HepG2 (cell line): ENCODE measurements around the gene DIPK1A. TPM values are rescaled to one million over a fixed set of nuclear protein-coding genes. Genes with fewer than 3 reads are reported as not detected.
A peak's percentile ranks its signal among the peaks of the same experiment; 100 is the strongest.

Experiments
- FOXA3 ChIP-seq: IDR thresholded peaks from 2 replicates; pipeline ENCODE4 v1.6.1; 2016; ENCODE audit warnings: missing genetic modification reagents, missing compliant biosample characterization
- HBP1 ChIP-seq: IDR thresholded peaks from 2 replicates; pipeline ENCODE4 v1.6.1; 2016; ENCODE audit warnings: low read depth, control low read depth
- KAT7 ChIP-seq: IDR thresholded peaks from 2 replicates; pipeline ENCODE4 v1.6.1; 2018; ENCODE audit warnings: borderline replicate concordance, missing compliant biosample characterization
- KLF9 ChIP-seq: IDR thresholded peaks from 2 replicates; pipeline ENCODE4 v1.6.1; 2016; ENCODE audit warnings: low read depth
- MXD4 ChIP-seq: IDR thresholded peaks from 2 replicates; pipeline ENCODE4 v1.6.1; 2016; ENCODE audit warnings: mild to moderate bottlenecking, missing biosample characterization, missing genetic modification reagents
- MYC ChIP-seq: sonication (generic); formaldehyde crosslinking; IDR thresholded peaks from 2 replicates; pipeline ENCODE4 v1.9.0; 2021; ENCODE audit warnings: missing genetic modification reagents, borderline replicate concordance
- NCOR1 ChIP-seq: fragments of 200-600 bp; sonication (generic); IDR thresholded peaks from 2 replicates; pipeline ENCODE4 v1.7.0; 2017; ENCODE audit warnings: antibody characterized with exemption, low read length, borderline replicate concordance
- SMC3 ChIP-seq: IDR thresholded peaks from 2 replicates; pipeline ENCODE4 v1.6.1; 2011; ENCODE audit warnings: low read length, improper control_type of control experiment
- STAT6 ChIP-seq: sonication (generic); formaldehyde crosslinking; IDR thresholded peaks from 2 replicates; pipeline ENCODE4 v1.4.0; 2020; ENCODE audit warnings: missing genetic modification reagents, mild to moderate bottlenecking, borderline replicate concordance
- ZNF142 ChIP-seq: sonication (generic); formaldehyde crosslinking; IDR thresholded peaks from 2 replicates; pipeline ENCODE4 v1.4.0; 2020; ENCODE audit warnings: missing genetic modification reagents
- ZNF33B ChIP-seq: sonication (generic); formaldehyde crosslinking; IDR thresholded peaks from 2 replicates; pipeline ENCODE4 v1.5.1; 2020; ENCODE audit warnings: mild to moderate bottlenecking, missing genetic modification reagents
- ZNF383 ChIP-seq: sonication (generic); formaldehyde crosslinking; IDR thresholded peaks from 2 replicates; pipeline ENCODE4 v1.4.0; 2020; ENCODE audit warnings: missing genetic modification reagents, mild to moderate bottlenecking, borderline replicate concordance
- ZNF563 ChIP-seq: sonication (generic); formaldehyde crosslinking; IDR thresholded peaks from 2 replicates; pipeline ENCODE4 v1.8.0; 2022; ENCODE audit warnings: mild to moderate bottlenecking, moderate library complexity, missing genetic modification reagents
- polyA plus RNA-seq, 8 experiments: library from polyadenylated mRNA; depleted of rRNA in 3 of 8; stranded (reverse) in 7 of 8; unstranded in 1 of 8; fragments of >200 nt; fragmentation: Illumina TruSeq in 4 of 8; extraction: Trizol in 4 of 8; gene quantifications; 2 replicates each; pipeline versions ENCODE4 v1.2.1 to v1.2.3, GENCODE V29; 2011 to 2016; ENCODE audit warnings: low read depth in 4 of 8, missing spikeins in 1 of 8, mixed read lengths in 1 of 8; ENCODE audit not compliant: insufficient read depth in 1 of 8
- total RNA-seq, 5 experiments: library from RNA; depleted of rRNA; stranded (reverse); fragments of >200 nt; fragmentation: Illumina TruSeq; extraction: Trizol; gene quantifications; 2 replicates each; pipeline ENCODE4 v1.2.3, GENCODE V29; 2016; ENCODE audit warnings: low read depth in 1 of 5

DIPK1A gene
- total and polyA plus RNA-seq, 2 of the 13 experiments (the other 11 are each of a cell fraction or from before 2014, with no cell fraction given), result 8.4 TPM

GRCh38 chr1:92960395-92961130, 699 bp downstream of the DIPK1A start (continued):
- TF ChIP-seq ZNF142, result peak; percentile 30; the same call in 1 of the 2 replicates
- TF ChIP-seq NCOR1, result no peak
- TF ChIP-seq ZNF563, result 0 out of 2 replicates have a peak, but pooled peaks have one; percentile 10
- peak; percentile 96 for TF ChIP-seq SMC3
- 0 out of 2 replicates have a peak, but pooled peaks have one; percentile 38 for TF ChIP-seq MXD4
- TF ChIP-seq STAT6 (CRISPR knock-in tag), result 0 out of 2 replicates have a peak, but pooled peaks have one; percentile 72
- peak; percentile 48 for TF ChIP-seq FOXA3 (CRISPR knock-in tag)
- TF ChIP-seq KAT7, result no peak
- peak; percentile 46; the same call in 1 of the 2 replicates for TF ChIP-seq ZNF33B (CRISPR knock-in tag)
- peak; percentile 13 for TF ChIP-seq MYC
- 0 out of 2 replicates have a peak, but pooled peaks have one; percentile 20 for TF ChIP-seq KLF9 (CRISPR knock-in tag)
- TF ChIP-seq ZNF383 (CRISPR knock-in tag), result no peak
- peak; percentile 64; the same call in 1 of the 2 replicates for TF ChIP-seq HBP1 (CRISPR knock-in tag)
